C4-2B (cell line): Measurements from ENCODE around the gene ABCC8.

ENCODE experiments used
- CTCF ChIP-seq: fragments of 450-650 bp; conservative IDR thresholded peaks from 2 replicates; pipeline ENCODE4 v1.5.1; 2017; ENCODE audit warnings: mild to moderate bottlenecking
- ZFX ChIP-seq: fragments of 450-650 bp; IDR thresholded peaks from 2 replicates; pipeline ENCODE4 v1.6.1; 2017

GRCh38 chr11:17489751-17490150, 13.1 kb upstream of the ABCC8 start:
- TF ChIP-seq CTCF, result no peak
- no peak for TF ChIP-seq ZFX
